Measurements from ENCODE around the gene MS4A3.
"Not testable (repeated sequence)": the region's sequence is repeated elsewhere in the genome, so short reads cannot be mapped to it uniquely, and the experiment has no call there.

Gene MS4A3

DNA sequence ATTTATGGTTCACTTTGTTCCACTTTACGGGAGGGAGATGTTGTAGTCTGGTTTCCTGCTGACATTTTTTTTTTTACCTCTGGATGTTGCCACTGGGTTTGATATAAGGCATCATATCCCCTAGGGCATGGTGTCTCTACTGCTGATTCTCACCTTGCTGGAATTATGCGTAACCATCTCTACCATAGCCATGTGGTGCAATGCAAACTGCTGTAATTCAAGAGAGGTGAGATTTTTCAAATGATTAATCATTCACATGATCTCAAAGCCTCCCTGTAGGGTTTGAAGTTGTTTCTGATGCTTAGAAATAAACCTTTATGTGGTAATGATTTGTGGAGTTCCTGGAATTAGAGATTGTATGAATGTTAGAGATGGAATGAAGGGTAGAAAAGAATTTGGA, 13.0 kb downstream of the MS4A3 start:
- no peaks in the 10 kb centered on the region for H3K9me2 ChIP-seq (replicated peaks; ENCODE audit: control insufficient read depth, low read length)
- H3K9me3 ChIP-seq (ENCODE audit: control insufficient read depth, insufficient read depth, low read length): no peaks in the 10 kb centered on the region
- no peaks in the 10 kb centered on the region for H3K79me2 ChIP-seq (ENCODE audit: control insufficient read depth, low read length)
- no peak overlapping the region for H3K4me3 ChIP-seq (ENCODE audit: low read length)
- no peak overlapping the region for H3K4me2 ChIP-seq (ENCODE audit: low read length)
- H3F3A ChIP-seq (ENCODE audit: control insufficient read depth, insufficient read depth): no peaks in the 10 kb centered on the region
- H3K27ac ChIP-seq (ENCODE audit: low read depth, low read length): no peak overlapping the region
- no peaks in the 10 kb centered on the region for H3K27me3 ChIP-seq (ENCODE audit: control insufficient read depth, low read length)
- TF ChIP-seq CTCF (IDR thresholded peaks at IDR 0.05; ENCODE audit: low read depth, low read length, poor library complexity, severe bottlenecking) (no peak), EZH2phosphoT487 (IDR thresholded peaks at IDR 0.05; ENCODE audit: borderline replicate concordance, low read length) (no peak)
- H3K36me3 ChIP-seq (ENCODE audit: control insufficient read depth, low read length): no peaks in the 10 kb centered on the region
- H4K20me1 ChIP-seq (ENCODE audit: control insufficient read depth, insufficient read depth, low read depth, low read length): no peaks in the 10 kb centered on the region
- H3K4me1 ChIP-seq (ENCODE audit: control insufficient read depth, low read length): peaks cover 2% of the 10 kb centered on the region; the same call in 1 of the 2 replicates

DNA sequence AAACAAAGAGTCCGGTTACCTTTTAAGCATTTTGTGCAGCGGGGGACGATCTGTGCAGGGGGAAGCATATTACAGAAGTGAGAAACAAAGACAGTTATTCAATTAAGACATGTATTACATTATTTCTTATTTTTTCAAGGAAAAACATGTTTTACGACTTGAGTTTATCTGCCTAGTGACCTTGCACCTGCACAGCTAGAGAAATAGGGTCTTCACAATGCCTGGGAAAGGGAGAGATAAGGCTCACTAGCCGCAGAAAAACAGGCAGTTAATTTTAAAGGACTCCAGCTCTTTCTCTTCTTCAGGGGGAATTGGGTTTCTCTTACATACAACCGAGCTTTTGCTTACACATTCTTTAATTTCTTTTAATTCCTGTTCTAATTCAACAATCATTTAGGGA, 15.2 kb downstream of the MS4A3 start:
- H3K4me3 ChIP-seq (ENCODE audit: low read length); H3K9me3 ChIP-seq (ENCODE audit: control insufficient read depth, insufficient read depth, low read length); H3K27ac ChIP-seq (ENCODE audit: low read depth, low read length); H3F3A ChIP-seq (ENCODE audit: control insufficient read depth, insufficient read depth); H3K27me3 ChIP-seq (ENCODE audit: control insufficient read depth, low read length); H4K20me1 ChIP-seq (ENCODE audit: control insufficient read depth, insufficient read depth, low read depth, low read length); H3K36me3 ChIP-seq (ENCODE audit: control insufficient read depth, low read length); H3K9me2 ChIP-seq (replicated peaks; ENCODE audit: control insufficient read depth, low read length); H3K4me1 ChIP-seq (ENCODE audit: control insufficient read depth, low read length); H3K79me2 ChIP-seq (ENCODE audit: control insufficient read depth, low read length); H3K4me2 ChIP-seq (ENCODE audit: low read length): not testable (repeated sequence)

DNA sequence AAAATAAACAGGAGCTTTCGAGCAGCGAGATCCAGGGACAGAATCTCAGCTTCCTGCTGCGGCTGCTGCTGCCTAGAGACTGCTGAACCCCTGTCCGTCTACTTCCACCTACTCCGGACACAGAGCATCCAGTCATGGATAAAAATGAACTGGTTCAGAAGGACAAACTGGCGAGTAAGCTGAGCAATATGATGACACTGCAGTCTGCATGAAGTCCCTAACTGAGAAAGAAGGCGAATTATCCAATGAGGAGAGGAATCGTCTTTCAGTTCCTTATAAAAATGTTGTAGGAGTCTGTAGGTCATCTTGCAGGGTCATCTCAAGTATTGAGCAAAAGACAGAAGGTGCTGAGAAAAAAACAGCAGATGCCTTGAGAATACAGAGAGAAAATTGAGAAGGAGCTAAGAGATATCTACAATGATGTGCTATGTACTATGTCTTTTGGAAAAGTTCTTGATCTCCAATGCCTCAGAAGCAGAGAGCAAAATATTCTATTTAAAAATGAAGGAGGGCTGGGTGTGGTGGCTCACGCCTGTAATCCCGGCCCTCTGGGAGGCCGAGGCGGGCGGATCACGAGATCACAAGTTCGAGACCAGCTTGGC, 20.9 kb downstream of the MS4A3 start:
- H3K4me2 ChIP-seq (ENCODE audit: low read length): no peak overlapping the region
- no peaks in the 10 kb centered on the region for H3K9me3 ChIP-seq (ENCODE audit: control insufficient read depth, insufficient read depth, low read length)
- no peaks in the 10 kb centered on the region for H4K20me1 ChIP-seq (ENCODE audit: control insufficient read depth, insufficient read depth, low read depth, low read length)
- no peaks in the 10 kb centered on the region for H3F3A ChIP-seq (ENCODE audit: control insufficient read depth, insufficient read depth)
- no peaks in the 10 kb centered on the region for H3K9me2 ChIP-seq (replicated peaks; ENCODE audit: control insufficient read depth, low read length)
- no peaks in the 10 kb centered on the region for H3K4me1 ChIP-seq (ENCODE audit: control insufficient read depth, low read length)
- no peaks in the 10 kb centered on the region for H3K79me2 ChIP-seq (ENCODE audit: control insufficient read depth, low read length)
- H3K4me3 ChIP-seq (ENCODE audit: low read length): no peak overlapping the region
- peaks cover 3% of the 10 kb centered on the region; the same call in 1 of the 2 replicates for H3K27me3 ChIP-seq (ENCODE audit: control insufficient read depth, low read length)
- H3K27ac ChIP-seq (ENCODE audit: low read depth, low read length): no peak overlapping the region
- H3K36me3 ChIP-seq (ENCODE audit: control insufficient read depth, low read length): no peaks in the 10 kb centered on the region
- TF ChIP-seq EZH2phosphoT487 (IDR thresholded peaks at IDR 0.05; ENCODE audit: borderline replicate concordance, low read length) (no peak), CTCF (IDR thresholded peaks at IDR 0.05; ENCODE audit: low read depth, low read length, poor library complexity, severe bottlenecking) (no peak)

DNA sequence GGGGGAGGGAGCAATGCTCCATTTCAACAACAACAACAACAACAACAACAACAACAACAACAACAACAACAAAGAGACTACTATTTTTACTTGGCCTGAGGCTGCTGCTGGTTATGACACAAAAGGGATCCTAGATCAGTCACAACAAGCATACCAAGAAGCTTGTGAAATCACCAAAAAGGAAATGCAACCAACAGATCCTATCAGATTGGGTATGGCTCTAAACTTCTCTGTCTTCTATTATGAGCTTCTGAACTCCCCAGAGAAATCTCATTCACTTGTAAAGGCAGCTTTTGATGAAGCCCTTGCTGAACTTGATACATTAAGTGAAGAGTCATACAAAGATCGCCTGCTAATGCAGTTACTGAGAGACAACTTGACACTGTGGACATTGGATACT, 21.5 kb downstream of the MS4A3 start:
- Histone ChIP-seq H3K4me3 (ENCODE audit: low read length) (no peak overlapping the region), H3K36me3 (ENCODE audit: control insufficient read depth, low read length) (no peaks in the 10 kb centered on the region), H3F3A (ENCODE audit: control insufficient read depth, insufficient read depth) (no peaks in the 10 kb centered on the region), H4K20me1 (ENCODE audit: control insufficient read depth, insufficient read depth, low read depth, low read length) (no peaks in the 10 kb centered on the region), H3K9me2 (replicated peaks; ENCODE audit: control insufficient read depth, low read length) (no peaks in the 10 kb centered on the region), H3K4me2 (ENCODE audit: low read length) (no peak overlapping the region), H3K27me3 (ENCODE audit: control insufficient read depth, low read length) (peaks cover 3% of the 10 kb centered on the region; the same call in 1 of the 2 replicates), H3K27ac (ENCODE audit: low read depth, low read length) (no peak overlapping the region), H3K79me2 (ENCODE audit: control insufficient read depth, low read length) (no peaks in the 10 kb centered on the region), H3K9me3 (ENCODE audit: control insufficient read depth, insufficient read depth, low read length) (no peaks in the 10 kb centered on the region), H3K4me1 (ENCODE audit: control insufficient read depth, low read length) (no peaks in the 10 kb centered on the region)
- TF ChIP-seq EZH2phosphoT487 (IDR thresholded peaks at IDR 0.05; ENCODE audit: borderline replicate concordance, low read length): no peak
- no peak for TF ChIP-seq CTCF (IDR thresholded peaks at IDR 0.05; ENCODE audit: low read depth, low read length, poor library complexity, severe bottlenecking)
